Stimulated activated CD8-positive, alpha-beta memory T cell treated with anti-CD3 and anti-CD28 coated beads, Interleukin-7, amount 100 ng/mL, for 48 hours (primary cell): ENCODE measurements around the gene OBP2A.
"Not testable (repeated sequence)": the region's sequence is repeated elsewhere in the genome, so short reads cannot be mapped to it uniquely, and the experiment has no call there.

Source experiments
- DNase-seq, 2 donors: peaks; one replicate each; pipeline ENCODE4 v3.0.0-alpha.2; 2020; ENCODE audit warnings: low read depth in 1 of 2; ENCODE audit errors: extremely low read depth in 1 of 2

OBP2A gene

GRCh38 chr9:135509458-135509857, 36.5 kb upstream of the OBP2A start:
- DNase-seq = no peak

- no peak for DNase-seq
These were observed 33.7 kb upstream of the OBP2A start for GRCh38 chr9:135512241-135512603.

GRCh38 chr9:135512904-135513303, 33.0 kb upstream of the OBP2A start:
- DNase-seq = no peak

DNA sequence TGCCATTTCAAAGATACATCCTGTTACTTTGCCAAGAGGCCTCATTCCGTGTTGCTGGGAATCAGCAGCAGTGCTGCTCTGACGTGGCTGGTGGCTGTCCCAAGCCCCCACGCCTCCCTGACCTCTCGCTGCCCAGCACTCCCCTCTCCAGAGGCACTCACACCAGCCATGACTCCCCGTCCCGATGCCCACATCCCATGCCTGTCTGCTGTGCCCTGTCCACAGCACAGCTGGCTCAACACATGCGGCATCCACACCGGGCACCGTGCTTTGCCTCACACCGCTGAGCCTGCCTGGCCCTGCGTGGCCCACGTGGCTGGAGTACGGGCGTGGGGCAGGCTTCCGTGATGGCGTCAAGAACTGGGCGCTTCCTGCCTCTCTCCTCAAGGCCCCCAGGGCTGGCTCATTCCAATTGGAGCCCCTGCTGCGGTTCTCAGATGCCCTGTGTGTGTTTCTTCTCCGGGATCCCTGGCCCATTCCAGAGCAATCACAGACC, 32.5 kb upstream of the OBP2A start:
- DNase-seq = no peak

DNA sequence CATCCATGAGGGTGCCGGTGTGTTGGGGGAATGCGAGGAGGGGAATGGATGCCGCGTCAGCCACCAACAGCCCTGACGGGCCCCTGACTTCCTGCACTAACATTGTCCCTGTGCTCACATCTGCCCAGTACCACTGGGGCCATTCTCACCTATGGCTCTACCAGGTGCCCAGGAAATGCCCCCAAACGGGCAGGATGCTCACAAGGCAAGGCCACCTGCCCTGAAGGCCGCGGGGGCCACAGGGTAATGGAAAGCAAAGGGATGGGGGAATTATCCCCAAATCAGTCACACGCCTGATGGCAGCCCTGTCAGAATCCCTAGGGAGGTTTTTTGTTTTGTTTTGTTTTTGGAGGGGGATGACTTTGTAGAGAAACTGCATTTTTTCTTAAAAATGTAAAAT, 32.0 kb upstream of the OBP2A start:
- DNase-seq = not testable (repeated sequence)

GRCh38 chr9:135514342-135515082, 31.4 kb upstream of the OBP2A start:
- no peak for DNase-seq

GRCh38 chr9:135515083-135515951, 30.6 kb upstream of the OBP2A start:
- no peak for DNase-seq

DNA sequence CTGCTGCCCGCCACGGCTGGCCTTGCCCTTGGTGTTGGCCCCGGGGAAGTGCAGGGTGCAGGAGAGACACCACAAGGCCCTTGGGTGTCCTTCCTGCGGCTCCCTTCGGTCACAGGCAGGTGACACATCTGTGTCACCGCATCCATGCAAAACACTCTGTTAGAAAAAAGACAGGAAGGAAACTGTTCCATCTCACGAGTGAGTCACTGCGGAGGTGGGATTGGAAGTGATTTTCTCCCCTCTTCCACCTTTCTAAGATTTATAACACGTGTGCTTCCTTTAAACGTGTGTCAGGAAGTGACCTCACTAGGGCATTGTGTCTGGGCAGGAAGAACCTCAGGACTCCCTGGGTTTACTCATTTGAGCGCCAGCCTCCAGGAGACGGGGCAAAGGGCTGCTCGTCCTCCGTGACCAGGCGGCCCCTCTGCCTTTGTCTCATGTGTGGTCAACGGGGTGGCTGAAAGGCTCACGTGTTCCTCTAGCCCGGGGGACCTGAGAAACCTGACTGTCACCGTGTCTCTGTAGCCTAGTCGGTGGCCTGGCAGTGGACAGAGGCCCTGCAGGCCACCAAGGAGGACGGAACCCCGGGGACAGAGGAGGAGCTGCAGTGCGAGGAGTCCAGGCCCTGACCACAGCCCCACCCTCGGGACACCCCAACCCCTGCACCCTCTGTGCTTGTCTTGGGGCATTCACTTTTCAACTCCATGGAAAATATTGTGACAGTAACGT, 29.6 kb upstream of the OBP2A start:
- DNase-seq = no peak

DNA sequence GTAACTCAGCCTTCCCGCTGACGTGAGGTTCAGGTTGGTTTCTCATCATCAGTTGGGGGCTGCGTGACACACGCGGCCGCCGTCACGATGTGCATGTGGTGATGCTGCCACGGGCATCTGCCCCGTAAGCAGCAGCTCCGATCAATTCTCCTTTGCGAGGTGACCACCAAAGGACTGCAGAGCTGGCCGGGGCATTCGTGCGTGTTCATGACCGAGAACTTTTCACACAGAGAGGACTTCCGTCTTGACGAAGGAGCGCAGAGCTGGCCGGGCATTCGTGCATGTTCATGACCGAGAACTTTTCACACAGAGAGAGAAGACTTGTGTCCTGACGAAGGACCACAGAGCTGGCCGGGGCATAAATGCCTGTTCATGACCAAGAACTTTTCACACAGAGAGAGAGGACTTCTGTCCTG, 28.5 kb upstream of the OBP2A start:
- DNase-seq = no peak

DNA sequence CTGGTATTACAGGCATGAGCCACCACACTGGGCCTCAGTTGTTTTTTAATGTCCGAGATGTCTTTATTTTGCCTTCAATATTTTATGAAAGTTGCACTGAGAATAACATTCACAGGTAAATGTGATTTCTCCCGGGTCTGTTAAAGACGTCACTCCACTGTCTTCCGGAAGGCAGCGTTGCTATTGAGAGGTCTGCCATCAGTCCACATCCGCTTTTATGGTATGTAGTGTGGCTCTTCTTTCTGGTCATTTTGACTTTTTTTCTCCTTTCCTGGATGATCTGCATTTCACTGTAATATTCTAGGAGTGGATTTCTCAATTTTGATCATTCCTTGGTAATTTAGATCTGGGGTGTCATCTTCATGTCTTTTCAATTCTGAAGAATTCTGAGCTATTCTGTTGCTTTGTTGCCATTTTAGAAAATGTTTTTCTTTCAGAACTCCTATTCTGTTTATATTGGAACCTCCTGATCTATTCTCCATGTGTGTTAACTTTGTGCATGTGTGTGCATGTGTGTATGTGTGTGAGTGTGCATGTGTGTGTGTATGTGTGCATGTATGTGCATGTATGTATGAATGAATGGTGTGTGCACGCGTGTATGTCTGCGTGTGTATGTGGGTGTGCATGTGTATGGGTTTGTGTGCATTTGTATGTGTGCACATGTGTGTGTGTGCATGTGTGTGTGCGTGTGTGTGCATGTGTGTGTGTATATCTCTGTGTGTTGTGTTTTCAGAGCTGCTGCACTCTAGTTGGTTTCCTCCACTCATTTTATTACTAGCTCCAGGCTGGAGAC, 26.6 kb upstream of the OBP2A start:
- no peak for DNase-seq

DNA sequence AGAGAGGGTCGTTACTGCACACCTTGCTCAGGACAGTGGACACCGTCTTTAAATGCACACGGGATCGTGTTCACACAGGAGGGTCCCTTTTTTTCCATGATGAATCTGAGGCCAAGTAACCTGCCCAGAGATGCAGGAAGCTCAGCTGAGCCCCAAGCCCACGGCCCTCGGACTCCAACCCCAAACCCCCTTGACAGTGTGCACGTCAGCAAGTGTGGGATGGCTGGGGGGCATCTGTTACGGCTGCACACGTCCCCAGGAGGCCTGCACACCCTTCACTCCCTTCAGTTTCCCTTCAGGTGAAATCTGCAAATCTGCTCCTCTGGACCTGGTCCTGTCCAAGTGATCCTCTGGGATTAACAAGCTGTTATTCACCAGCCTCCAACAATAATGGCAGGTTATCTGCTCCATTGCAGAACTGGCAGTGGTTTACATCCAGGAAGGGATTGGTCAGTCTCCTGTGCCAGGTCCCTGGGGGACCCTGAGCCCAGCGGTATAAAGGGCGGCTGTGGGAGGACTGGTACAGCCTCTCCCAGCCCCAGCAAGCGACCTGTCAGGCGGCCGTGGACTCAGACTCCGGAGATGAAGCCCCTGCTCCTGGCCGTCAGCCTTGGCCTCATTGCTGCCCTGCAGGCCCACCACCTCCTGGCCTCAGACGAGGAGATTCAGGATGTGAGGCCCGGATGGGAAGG, 24.9 kb upstream of the OBP2A start, which contains the start of gene LCN1:
Gene LCN1, plus strand, starts transcription at position 525 of the 692 bp plus-strand sequence. Its CDS starts 58 bp downstream, at position 583.
- DNase-seq = no peak

DNA sequence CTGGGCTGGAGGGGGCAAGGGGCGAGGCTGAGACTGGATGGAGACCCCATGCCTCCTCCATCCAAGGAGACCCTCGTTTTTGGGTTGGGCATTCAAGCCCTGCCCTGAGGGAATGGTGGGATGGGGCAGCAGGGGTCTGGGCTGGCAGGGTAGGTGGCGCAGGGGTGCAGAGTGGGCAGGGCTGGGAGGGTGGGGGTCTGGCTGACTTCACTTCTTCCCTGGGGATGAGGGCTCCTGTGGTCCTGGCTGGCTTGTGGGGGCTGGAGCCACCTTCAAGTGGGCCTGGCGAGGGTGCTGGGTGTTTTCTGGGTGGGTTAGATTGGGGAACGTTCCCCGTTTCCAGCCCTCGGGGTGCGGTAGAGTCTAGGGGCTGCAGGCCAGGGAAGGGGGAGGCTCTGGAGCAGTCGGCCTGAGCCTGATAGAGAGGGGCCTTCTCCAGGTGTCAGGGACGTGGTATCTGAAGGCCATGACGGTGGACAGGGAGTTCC, 24.3 kb upstream of the OBP2A start:
- no peak for DNase-seq

GRCh38 chr9:135522137-135522877, 23.6 kb upstream of the OBP2A start:
- DNase-seq = no peak

- DNase-seq = no peak
These were observed 23.0 kb upstream of the OBP2A start for GRCh38 chr9:135522931-135523330.

GRCh38 chr9:135523521-135524129, 22.3 kb upstream of the OBP2A start:
- no peak for DNase-seq

- DNase-seq = no peak
These were observed 21.6 kb upstream of the OBP2A start for GRCh38 chr9:135524130-135524861.

GRCh38 chr9:135525241-135526088, 20.5 kb upstream of the OBP2A start:
- DNase-seq = no peak
